Aorta (tissue), 5 donors: Measurements from ENCODE around the gene GAK. TPM values are rescaled to one million over a fixed set of nuclear protein-coding genes. Genes with fewer than 3 reads are reported as not detected.
"Not testable (repeated sequence)": the region's sequence is repeated elsewhere in the genome, so short reads cannot be mapped to it uniquely, and the experiment has no call there.

Experiments used
- ATAC-seq: fragments of 200-7000 bp; cut with Tn5 transposase; one replicate; pipeline ENCODE4 v1.9.1; 2022; ENCODE audit warnings: moderate library complexity; ENCODE audit not compliant: low FRiP score
- DNase-seq, 2 donors: peaks; one replicate each; pipeline ENCODE4 v3.0.0-alpha.2; 2020
- H3K27ac ChIP-seq, 2 donors: one replicate each; pipeline ENCODE4 v1.5.1; 2013; ENCODE audit warnings: low read length in 2 of 2, mild to moderate bottlenecking in 2 of 2, moderate library complexity in 2 of 2, control low read depth in 1 of 2, inconsistent platforms in 1 of 2, low read depth in 1 of 2
- H3K27me3 ChIP-seq, 2 donors: one replicate each; pipeline ENCODE4 v1.6.1; 2013; ENCODE audit warnings: control low read depth in 1 of 2, low read length in 1 of 2, mild to moderate bottlenecking in 1 of 2, moderate library complexity in 1 of 2; ENCODE audit not compliant: insufficient read depth in 2 of 2, control insufficient read depth in 1 of 2
- H3K36me3 ChIP-seq, 2 donors: one replicate each; pipeline ENCODE4 v1.6.1; 2013; ENCODE audit warnings: control low read depth in 1 of 2, low read length in 1 of 2, mild to moderate bottlenecking in 1 of 2; ENCODE audit not compliant: insufficient read depth in 2 of 2, control insufficient read depth in 1 of 2
- H3K4me1 ChIP-seq, 2 donors: one replicate each; pipeline ENCODE4 v1.6.1; 2013; ENCODE audit warnings: low read length in 2 of 2, control low read depth in 1 of 2, mild to moderate bottlenecking in 1 of 2, moderate library complexity in 1 of 2; ENCODE audit not compliant: insufficient read depth in 2 of 2, control insufficient read depth in 1 of 2
- H3K4me3 ChIP-seq, 2 donors: one replicate each; pipeline ENCODE4 v1.5.1; 2013; ENCODE audit warnings: low read length in 2 of 2, control low read depth in 1 of 2, mild to moderate bottlenecking in 1 of 2
- H3K9me3 ChIP-seq: one replicate; pipeline ENCODE4 v1.6.1; 2013; ENCODE audit warnings: mild to moderate bottlenecking, low read length; ENCODE audit not compliant: control insufficient read depth
- WGBS, 2 donors: extraction: QIAGEN DNeasy Blood & Tissue Kit; methylation state at CpG; one replicate each; pipeline ENCODE4 v1.1.7; 2013; 5-methylcytosine and 5-hydroxymethylcytosine counted together
- intact Hi-C, 2 donors: fragments of 100-400 bp; cut with DNase I; formaldehyde crosslinking; loops; one replicate each; pipeline versions ENCODE4 v1.14.2 to v1.15.0; 2022
- polyA plus RNA-seq, 2 donors: library from polyadenylated mRNA; stranded (reverse); fragments of 200-250 nt; gene quantifications; one replicate each; pipeline ENCODE4 v1.2.3, GENCODE V29; 2013
- total RNA-seq, 2 donors: library from RNA; stranded (reverse); fragmentation: NEBNext Ultra II Directional; extraction: Animal tissue kit (Norgen Biotek cat#: 25700); gene quantifications; one replicate each; pipeline ENCODE4 v1.2.1, GENCODE V29; 2021
- donor health status: healthy with polysubstance abuse.
- donor health status: Bipolar disorder and iron deficiency.
- donor health status: DM: no; HTN: no; CAD: no.
- donor health status: DM: no; HTN: no; CAD: no.
- donor health status: DM: yes; HTN: yes; CAD: no.

Gene GAK
- total and polyA plus RNA-seq, 4 donors: 52.0 to 300 (median 94.4) TPM

DNA sequence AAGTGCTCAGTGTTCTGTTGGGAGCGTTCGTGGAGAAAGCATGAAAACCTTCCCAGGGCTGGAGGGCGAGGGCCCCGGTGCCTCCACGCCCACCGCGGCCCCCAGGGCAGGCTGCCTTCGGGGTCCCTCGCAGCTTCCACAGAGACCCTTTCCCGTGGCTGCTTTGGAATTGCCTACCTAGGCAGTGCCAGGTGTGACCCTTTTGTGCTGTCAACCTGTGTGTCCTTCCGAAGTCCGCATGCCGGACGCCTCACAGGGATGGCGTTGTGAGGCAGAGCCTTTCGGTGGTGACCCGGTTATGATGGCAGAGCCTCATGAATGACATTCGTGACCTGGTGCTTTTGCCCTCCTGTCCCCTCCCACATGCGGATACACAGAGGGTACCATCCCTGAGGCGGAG lies 17.5 kb upstream of the GAK start:
- ATAC-seq (no peak), DNase-seq (peak in 1 of 2 donors; percentile 30)
- H3K27ac ChIP-seq: no peak overlapping the region
- no peaks in the 10 kb centered on the region for H3K27me3 ChIP-seq
- H3K9me3 ChIP-seq: no peaks in the 10 kb centered on the region
- 91 to 93% methylated on average over 20 of the region's 20 CpGs for WGBS, 2 donors
- H3K36me3 ChIP-seq: no peaks in the 10 kb centered on the region
- no peak overlapping the region for H3K4me3 ChIP-seq
- no peaks in the 10 kb centered on the region for H3K4me1 ChIP-seq
- intact Hi-C loops: no loop called here

DNA sequence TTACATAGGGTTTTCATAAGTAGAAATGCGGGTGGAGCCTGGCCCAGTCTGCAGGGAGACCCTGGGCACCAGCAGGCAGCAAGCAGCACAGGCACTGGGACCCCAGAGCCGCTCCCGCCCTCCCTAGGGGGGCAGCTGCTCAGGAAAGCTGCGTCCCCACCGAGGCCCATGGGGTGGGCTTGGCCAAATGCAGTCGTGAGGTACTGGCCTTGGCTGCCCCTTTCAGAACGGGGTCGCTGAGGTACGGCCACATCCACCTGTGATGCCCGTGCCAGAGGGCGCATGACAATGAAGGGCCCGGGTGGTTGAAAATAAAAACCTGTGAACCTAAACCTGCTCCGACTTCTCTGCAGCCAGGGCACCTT lies 16.8 kb upstream of the GAK start:
- no peaks in the 10 kb centered on the region for H3K36me3 ChIP-seq
- no peak for ATAC-seq
- intact Hi-C loops: no loop called here

DNA sequence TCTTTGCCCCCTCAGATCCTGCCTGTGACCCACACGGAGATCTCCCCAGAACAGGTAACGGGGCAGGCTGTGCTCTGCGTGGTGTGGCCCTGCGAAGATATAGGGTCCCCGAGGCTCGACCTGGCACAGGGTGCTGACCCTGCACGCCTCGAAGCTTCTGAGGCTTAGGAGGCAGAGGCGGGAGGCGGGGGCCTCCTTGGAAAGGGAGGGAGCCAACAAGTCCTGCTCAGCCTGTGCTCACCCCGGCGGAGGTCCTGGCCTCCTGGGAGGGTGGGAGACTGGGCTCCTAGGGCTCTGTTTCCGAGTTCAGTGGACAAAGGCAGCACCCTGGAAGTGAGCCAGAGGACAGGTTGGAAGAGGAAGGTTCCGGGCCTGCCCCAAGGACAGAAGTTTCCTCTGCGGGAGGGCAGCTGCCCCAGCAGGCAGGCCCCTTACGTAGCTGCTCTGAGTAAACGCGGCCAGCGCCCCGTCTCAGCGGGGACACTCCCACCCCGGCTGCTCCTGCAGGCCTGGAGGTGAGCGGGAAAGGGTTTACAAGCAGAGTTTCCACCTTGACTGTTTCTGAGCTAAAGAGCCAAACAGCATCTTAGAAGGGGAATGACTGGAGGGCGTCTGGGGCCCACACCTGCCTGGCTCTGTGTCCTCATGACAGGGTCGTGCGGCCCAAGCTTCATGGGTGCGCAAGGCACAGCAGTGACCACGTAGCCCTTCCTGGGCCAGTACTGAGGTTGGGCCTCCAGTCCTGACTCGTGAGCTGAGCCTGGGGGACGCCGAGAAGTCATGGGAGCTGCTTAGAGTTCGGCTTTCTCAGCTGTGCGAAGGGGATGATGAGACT lies 16.2 kb upstream of the GAK start:
- WGBS, 2 donors: 86 to 87% methylated on average over 33 of the region's 33 CpGs
- Histone ChIP-seq H3K4me1 (no peaks in the 10 kb centered on the region), H3K27me3 (no peaks in the 10 kb centered on the region), H3K4me3 (no peak overlapping the region), H3K27ac (no peak overlapping the region), H3K36me3 (no peaks in the 10 kb centered on the region), H3K9me3 (no peaks in the 10 kb centered on the region)
- ATAC-seq (no peak), DNase-seq (peak; percentile 24 to 65)
- intact Hi-C loops: no loop called here

More for the DNA sequence above, 16.8 kb upstream of the GAK start:
- peak in 1 of 2 donors; percentile 38 for DNase-seq
- H3K9me3 ChIP-seq: no peaks in the 10 kb centered on the region
- H3K27ac ChIP-seq: no peak overlapping the region
- no peak overlapping the region for H3K4me3 ChIP-seq
- no peaks in the 10 kb centered on the region for H3K4me1 ChIP-seq
- no peaks in the 10 kb centered on the region for H3K27me3 ChIP-seq
- WGBS, 2 donors: 90% methylated on average over 11 to 13 of the region's 13 CpGs

DNA sequence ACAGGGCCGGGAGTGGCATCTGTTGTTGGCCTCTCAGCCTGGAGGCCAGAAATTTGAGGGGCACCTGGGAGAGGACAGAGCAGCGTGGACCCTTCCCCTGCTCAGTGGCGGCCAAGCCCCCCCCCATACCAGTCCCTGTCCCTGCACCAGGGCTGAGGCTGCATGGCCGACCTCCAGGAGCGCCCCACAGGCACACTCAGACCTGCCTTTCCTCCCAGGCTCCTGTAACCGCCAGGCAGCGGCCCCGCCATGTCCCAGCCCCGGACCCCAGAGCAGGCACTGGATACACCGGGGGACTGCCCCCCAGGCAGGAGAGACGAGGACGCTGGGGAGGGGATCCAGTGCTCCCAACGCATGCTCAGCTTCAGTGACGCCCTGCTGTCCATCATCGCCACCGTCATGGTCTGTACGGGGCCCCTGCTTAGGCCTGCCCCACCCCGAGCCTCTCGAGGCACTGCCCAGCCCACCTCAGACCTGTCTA lies 15.4 kb upstream of the GAK start:
- ATAC-seq (peak; percentile 20), DNase-seq (peak in 1 of 2 donors; percentile 63)
- intact Hi-C loops: no loop called here
- no peaks in the 10 kb centered on the region for H3K27me3 ChIP-seq
- no peak overlapping the region for H3K4me3 ChIP-seq
- H3K27ac ChIP-seq: no peak overlapping the region
- no peaks in the 10 kb centered on the region for H3K9me3 ChIP-seq
- H3K4me1 ChIP-seq: no peaks in the 10 kb centered on the region
- WGBS, 2 donors: 94% methylated on average over 17 to 19 of the region's 19 CpGs
- no peaks in the 10 kb centered on the region for H3K36me3 ChIP-seq

DNA sequence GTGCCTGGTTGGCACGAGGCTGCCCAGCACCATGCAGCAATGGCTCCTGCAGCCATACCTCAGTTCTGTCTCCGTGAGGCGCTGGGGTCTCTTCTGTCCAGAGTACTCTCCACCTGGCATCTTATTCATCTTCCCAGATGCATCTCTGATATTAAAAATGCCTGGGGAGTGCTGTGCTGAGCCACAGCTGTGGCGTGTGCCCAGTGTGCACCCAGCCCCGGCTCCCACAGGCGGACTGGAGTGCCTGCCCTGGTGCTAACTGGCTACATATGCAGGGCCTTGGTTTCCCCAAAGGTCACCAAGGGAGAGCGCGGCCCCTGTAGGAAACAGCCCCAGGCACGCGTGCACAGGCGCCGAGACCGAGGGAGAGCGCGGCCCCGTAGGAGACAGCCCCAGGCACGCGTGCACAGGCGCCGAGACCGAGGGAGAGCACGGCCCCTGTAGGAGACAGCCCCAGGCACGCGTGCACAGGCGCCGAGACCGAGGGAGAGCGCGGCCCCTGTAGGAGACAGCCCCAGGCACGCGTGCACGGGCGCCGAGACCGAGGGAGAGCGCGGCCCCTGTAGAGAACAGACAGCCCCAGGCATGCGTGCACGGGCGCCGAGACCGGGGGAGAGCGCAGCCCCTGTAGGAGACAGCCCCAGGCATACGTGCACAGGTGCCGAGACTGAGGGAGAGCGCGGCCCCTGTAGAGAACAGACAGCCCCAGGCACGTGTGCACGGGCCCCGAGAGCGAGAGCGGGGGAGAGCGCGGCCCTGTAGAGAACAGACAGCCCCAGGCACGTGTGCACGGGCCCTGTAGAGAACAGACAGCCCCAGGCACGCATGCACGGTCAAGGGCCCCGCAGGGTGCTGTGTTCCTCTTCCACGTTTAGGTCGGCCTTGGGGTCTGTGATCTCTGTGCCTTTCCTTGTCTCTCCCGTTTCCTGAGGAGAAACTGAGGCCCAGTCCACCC lies 14.7 kb upstream of the GAK start:
- no peaks in the 10 kb centered on the region for H3K27me3 ChIP-seq
- no peaks in the 10 kb centered on the region for H3K9me3 ChIP-seq
- H3K27ac ChIP-seq: no peak overlapping the region
- H3K36me3 ChIP-seq: no peaks in the 10 kb centered on the region
- peak in 1 of 2 donors; percentile 48 for DNase-seq
- WGBS, 2 donors: 63 to 64% methylated on average over 62 of the region's 62 CpGs
- no peak overlapping the region for H3K4me3 ChIP-seq
- ATAC-seq: no peak
- H3K4me1 ChIP-seq: no peaks in the 10 kb centered on the region
- intact Hi-C loops: no loop called here

DNA sequence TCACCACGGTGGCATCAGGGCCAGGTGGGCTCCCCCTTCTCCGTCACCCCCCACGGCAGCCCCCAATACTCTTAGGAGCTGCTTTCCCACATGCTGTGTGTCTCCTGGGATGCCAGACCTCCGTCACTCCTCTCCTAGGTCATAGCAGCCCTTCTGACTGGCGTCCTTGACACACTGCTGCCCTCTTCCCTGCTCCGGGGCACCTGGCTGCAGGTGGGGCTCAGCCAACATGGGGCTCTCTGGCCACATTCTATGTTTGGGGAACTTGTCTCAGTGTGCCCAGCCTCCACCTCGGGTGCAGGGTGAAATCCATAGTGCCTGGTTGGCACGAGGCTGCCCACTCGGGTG lies 14.0 kb upstream of the GAK start:
- H3K9me3 ChIP-seq: no peaks in the 10 kb centered on the region
- DNase-seq (no peak), ATAC-seq (no peak)
- WGBS, 2 donors: 74 to 77% methylated on average over 9 of the region's 9 CpGs
- H3K36me3 ChIP-seq: no peaks in the 10 kb centered on the region
- intact Hi-C loops: no loop called here
- H3K27me3 ChIP-seq: no peaks in the 10 kb centered on the region
- H3K4me1 ChIP-seq: no peaks in the 10 kb centered on the region
- no peak overlapping the region for H3K4me3 ChIP-seq
- H3K27ac ChIP-seq: no peak overlapping the region

DNA sequence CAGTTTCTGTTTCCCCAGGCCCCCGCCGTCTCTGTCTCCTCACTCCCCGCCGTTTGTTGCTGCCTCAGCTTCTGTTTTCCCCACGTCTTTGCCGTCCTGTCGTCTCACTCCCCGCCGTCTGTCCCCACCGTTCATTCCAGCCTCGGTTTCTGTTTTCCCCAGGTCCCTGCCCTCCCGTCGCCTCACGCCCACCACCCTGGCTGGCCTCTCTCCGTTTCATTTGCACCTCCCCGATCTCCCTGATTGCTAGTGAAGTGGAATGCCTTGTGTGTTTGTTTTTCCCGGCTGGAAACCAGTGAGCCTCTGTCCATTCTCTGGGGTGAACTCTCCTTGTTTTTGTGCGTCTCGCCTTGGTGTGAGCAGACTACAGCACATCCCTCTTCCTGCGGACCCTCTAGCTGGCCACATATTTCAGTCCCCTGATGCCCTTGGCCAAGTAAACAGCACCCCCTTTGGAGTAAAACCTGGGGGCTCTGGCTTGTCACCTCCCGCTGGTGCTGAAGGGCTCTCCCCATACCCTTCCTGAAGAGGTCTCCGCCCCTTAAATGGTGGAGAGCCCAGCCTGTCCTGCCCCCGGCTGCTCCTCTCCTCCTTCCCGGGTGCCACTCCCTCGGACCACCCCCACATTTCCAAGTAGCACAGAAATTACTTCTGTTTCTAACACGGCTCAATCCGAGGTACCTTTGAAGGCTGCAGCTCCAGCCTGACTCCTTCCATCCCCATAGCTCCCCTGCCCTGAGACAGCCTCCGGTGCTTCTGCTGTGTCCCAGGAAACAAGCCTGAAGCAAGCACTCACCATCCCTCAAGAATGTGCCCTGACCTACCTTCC lies 13.4 kb upstream of the GAK start:
- H3K27ac ChIP-seq: no peak overlapping the region
- intact Hi-C loops: no loop called here
- WGBS, 2 donors: 65 to 68% methylated on average over 28 of the region's 28 CpGs

DNA sequence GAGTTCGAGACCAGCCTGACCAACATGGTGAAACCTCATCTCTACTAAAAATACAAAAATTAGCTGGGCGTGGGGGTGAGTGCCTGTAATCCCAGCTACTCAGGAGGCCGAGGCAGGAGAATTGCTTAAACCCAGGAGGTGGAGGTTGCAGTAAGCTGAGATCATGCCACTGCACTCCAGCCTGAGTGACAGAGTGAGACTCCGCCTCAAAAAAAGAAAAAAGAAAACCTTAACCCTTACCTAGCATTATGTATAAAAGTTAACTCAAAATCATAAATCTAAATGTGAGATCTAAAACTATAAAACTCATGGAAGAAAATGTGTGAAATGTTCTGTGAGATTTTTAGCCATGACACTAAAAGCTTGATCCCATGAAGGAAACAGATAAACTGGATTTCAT lies 7.4 kb upstream of the GAK start:
- WGBS, 2 donors: 84% methylated on average over 4 of the region's 4 CpGs
- DNase-seq, H3K36me3 ChIP-seq, intact Hi-C loops, H3K27me3 ChIP-seq, ATAC-seq, H3K4me1 ChIP-seq, H3K9me3 ChIP-seq, H3K4me3 ChIP-seq, H3K27ac ChIP-seq: not testable (repeated sequence)

More for the DNA sequence above, 13.4 kb upstream of the GAK start:
- Histone ChIP-seq H3K27me3 (no peaks in the 10 kb centered on the region), H3K36me3 (no peaks in the 10 kb centered on the region), H3K4me3 (no peak overlapping the region), H3K4me1 (no peaks in the 10 kb centered on the region), H3K9me3 (no peaks in the 10 kb centered on the region)
- no peak for ATAC-seq
- DNase-seq: no peak
